GM18526 (cell line): ENCODE results near the gene ITGBL1.

ENCODE experiments used
- POLR2A ChIP-seq: IDR thresholded peaks from 3 replicates; pipeline ENCODE4 v1.6.1; 2011; ENCODE audit not compliant: insufficient read length; ENCODE audit errors: extremely low read depth

The ITGBL1 gene

DNA sequence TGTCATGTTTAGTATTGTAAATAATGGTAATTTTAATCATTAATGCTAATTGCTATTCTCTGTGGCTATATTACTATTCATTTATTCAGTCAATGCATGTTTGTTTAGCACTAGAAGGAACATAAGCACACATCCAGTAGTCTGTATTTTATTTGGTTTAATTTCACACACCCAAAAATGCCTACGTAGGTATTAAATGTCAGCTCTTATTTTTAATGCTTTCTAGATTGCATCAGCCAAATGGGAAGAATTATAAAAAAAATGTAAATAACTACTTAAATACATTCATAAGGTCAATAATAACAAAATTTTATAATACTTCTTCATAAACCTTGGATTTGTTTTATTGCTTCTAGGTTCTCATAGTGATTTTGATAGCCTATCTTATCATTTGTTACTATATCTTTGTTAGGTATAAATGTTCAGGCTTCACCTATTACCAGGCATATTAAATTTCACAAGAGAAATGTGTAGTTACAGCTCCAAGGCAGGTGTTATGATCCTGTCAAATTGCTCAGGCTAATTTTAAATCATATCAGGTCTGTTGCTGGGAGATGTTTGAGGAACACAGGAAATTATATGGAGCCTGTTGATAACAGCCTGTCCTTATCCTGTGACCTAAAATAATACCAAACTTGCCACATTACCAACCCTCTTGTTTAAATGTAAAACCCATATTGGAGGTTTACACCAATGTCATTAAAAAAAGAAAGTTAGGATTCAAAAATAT, 34.4 kb downstream of the ITGBL1 start:
- no peak for TF ChIP-seq POLR2A

DNA sequence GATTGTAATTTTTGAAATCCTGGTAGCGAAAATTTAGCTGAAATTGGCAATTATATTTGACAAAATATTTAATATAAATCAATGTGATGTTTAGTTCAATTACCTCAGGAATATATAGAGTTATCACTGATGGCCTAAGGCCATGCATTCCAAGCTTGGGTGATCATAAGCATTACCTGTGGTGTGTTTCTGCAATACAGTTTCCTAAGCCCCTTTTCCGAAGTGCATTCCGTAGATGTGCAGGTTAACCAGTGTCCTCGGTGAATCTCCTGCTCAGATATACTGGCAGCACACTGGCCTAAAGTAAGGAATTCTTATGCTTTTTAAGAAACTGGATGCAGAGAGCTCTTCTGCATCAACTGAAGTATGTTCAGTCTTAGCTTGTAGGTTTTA, 35.0 kb downstream of the ITGBL1 start:
- TF ChIP-seq POLR2A: no peak

DNA sequence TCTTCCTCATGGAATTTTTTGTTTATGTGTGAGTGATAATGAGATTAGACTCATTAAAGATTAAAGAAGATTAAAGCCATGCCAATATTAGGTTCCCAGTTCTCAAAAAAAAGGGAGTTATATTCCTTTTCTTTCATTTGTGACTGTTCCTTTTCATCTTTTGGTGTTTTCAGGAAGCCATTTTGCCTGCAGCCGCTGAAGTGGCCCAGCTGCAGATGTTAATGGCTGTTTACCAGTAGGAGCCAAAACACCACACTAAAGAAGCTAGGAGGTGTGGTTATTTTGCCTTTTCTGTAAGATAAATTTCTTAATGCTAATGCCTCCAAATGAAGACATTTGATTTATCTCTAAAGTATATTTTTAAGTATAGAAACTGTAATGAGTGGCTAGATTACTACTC, 36.3 kb downstream of the ITGBL1 start:
- no peak for TF ChIP-seq POLR2A

DNA sequence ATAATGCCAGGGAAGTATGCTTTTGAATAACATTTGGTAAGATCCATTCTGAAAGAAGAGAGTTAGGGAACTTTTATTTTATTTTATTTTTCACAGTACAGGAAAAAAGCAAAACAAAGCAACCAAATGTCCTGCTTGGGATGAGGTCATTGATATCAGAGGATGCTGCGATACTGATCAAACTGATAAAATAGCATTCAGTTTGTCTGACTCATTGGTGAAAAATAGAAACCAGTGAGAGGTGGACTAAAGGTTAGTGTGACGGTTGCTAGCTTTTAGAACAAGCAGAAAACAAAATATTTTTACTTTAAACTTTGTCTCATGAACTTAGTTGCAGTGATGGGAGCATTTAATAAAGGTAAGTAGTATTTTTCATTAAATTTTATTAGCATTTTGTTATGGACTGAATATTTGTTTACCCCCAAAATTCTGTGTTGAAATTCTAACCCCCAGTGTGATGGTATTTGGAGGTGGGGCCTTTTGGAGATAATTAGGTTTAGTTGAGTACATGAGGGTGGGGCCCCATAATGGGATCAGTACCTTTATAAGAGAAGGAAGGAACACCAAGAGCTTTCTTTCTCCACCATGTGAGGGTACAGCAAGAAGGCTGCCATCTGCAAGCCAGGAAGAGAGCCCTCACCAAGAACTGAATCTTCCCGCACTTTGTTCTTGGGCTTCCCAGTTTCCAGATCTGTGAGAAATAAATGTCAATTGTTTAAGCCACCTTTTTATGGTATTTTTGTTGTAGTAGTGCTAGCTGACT, 37.3 kb downstream of the ITGBL1 start:
- no peak for TF ChIP-seq POLR2A

DNA sequence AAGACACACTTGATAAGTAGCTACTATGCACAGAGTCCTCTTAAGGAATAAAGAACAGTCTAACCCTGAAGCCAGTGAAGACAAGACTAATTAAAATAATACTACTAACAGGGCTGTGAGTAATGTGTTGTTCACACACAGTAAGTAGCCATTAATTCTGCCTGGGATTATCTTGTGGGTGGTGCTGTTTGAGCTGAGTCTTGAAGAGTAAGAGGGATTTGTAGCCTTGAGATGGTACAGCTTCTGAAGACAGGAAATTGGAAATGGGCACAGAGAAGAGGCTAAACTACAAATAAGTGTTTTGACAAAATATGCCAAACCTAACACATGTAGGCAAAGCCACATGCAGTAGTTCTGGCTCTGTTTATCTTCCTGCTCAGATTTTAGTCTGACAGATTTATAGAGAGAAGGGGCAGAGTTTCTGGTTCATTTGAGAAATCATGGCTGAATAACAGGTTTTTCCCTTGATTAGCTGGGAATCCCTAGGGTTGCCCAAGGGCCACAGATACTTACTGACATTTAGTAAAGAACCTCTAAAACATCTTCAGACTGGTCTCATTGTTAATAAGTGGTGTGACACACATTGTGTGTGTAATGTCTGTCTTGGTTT, 38.0 kb downstream of the ITGBL1 start:
- no peak for TF ChIP-seq POLR2A

DNA sequence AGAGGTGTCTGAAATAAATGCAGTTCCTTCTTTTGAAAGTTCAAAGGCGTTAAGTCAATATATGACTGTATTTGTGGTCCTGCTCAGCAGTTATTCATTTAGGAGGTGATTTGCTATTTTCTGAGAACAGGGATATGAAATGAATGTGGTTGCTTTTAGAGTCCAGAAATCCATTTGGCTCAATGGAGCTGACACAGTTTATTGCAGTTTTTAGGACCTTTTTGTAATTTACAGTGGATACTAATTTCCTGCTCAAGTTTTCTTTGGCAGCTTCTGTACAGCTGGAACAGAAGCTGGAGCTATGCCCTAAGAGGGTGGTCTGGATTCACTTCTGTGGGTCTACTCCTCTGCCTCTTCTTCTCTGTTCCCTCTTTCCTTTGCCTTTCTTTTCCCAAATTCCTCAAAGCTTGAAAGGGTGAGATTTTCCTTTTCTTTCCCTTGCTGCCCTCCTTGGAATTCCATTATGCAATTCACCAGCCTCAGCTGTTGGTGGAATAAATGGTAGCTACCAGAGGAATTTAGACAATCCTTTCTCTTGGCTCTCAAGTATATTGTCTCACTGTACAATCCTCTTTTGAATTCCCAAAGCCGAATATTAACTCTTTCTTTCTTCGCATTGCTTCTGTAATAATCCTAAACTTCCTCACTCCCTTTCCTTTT, 39.9 kb downstream of the ITGBL1 start:
- no peak for TF ChIP-seq POLR2A

DNA sequence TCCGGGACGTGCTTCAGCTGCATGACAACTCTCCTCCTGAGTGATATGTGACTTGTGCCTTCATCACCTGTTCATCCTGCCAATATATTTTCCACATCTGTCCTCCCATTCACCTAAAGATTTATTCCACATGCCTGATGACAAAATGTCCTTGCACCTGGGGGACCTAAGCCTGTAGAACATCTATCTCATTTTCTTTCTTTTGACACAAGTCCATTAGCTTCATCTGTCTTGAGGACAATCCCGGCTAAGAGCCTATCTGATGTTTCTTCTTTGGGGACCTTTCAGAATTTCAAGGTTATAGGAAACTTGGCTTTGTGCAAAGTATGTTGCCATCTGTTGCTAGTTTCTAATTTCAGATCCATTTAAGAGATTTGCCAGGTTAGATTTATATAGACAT, 41.1 kb downstream of the ITGBL1 start:
- TF ChIP-seq POLR2A: no peak

DNA sequence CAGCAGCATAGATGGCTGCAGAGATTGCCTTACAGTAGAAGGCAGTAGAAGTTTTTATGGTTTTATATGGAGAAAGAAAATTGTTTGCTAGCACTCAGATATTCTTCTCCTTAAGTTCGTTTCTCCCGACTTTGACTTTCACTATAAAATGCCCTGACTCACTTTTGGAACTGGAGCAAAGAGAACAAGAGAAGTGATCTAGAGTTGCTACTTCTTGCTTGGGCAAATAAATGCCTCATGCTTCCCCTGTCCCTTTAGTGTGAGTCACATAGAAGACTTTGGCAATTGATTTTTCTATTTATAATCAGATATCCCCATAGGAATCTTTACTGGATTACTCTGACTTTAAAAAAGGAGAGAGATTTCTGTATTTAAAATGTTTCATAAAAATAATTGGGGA, 46.9 kb downstream of the ITGBL1 start:
- no peak for TF ChIP-seq POLR2A

DNA sequence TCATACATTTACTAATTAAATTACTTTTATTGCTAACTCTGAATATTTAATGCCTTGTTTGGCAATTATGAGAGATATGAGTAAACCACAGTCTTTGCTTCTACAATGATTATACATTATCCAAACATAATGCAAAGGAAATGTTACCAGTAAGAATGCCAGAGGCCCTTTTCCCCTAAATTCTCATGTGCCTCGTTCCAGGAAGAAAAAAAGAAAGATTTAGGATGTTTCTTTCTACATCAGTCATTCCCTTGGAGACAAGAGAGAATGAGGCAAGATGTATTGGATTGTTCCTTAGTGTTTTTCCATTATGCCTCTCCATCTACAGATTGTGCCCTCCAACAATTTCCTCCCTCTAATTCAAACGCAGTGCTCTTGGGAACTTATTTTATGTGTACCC, 50.1 kb downstream of the ITGBL1 start:
- TF ChIP-seq POLR2A: no peak

DNA sequence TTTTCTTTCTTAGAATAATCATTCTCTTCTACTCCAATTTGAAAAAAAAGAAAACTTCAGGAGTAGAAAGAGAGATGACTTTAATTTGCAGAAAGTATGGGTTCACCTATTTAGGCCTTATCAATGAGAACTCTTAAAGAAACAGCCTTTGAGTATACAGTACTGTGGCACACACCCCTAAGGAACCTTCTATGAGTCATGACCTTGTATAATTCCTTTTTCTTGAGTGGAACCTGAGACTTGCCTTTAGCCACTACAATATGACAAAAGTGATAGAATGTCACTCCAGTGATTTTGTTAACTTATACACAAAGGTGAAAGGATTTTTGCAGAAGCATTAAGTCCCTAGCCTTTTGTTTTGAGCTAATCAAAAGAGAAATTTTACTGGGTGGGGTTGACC, 58.7 kb downstream of the ITGBL1 start:
- TF ChIP-seq POLR2A: no peak

DNA sequence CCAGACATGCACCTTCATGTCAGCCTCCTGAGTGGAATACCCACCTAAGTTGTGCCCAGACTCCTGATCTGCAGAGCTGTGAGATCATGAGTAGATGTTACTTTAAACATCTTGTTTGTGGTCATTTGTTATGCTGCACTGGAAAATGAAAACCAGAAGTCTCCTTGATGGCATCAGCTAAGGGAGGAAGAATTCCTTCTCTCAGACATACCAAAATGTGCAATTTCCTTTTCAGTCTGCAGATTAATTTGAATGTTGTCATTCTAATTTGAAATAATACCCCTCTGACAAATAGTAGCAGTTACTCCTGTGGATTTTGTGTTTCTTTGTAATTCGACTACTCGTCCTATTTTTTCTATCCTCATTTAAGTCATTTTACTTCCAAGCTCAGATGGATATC, 59.3 kb downstream of the ITGBL1 start:
- no peak for TF ChIP-seq POLR2A

DNA sequence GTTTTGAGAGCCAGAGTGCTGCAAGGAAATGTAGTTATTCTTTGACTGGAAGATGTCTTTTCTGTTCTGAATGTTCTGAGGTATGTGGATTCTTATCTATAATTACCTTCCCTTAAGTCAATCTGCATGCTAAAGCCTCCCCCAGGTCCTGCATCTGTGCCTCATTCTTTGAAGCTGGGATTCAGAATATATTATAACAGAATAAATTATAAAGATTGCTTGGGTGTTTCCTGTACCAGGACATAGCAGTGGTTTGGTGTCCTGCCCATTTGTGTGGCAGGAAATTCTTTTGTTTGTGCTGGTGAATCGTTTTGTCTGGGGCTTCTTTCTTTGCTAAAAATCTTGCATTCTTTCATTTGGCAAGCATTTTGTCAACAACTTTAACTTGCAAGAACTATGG, 60.2 kb downstream of the ITGBL1 start:
- TF ChIP-seq POLR2A: no peak

DNA sequence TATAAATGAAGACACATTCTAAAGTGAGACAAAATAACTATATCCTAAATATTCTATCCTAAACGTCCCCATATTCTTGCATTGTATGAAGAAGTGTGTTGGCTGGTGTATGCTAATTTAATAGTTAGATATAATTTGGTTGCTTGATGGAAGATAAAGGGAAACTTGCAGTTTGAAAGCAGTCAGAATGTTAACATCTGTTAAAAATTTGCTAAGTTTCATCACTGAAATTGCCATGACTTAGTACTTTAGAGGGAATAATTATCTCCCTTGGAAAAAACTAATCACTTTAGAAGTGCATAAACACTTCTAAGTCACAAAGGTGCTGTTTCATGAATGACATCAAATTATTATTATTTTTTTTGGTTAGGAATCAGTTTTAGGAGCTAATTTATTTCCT, 61.6 kb downstream of the ITGBL1 start:
- TF ChIP-seq POLR2A: no peak

DNA sequence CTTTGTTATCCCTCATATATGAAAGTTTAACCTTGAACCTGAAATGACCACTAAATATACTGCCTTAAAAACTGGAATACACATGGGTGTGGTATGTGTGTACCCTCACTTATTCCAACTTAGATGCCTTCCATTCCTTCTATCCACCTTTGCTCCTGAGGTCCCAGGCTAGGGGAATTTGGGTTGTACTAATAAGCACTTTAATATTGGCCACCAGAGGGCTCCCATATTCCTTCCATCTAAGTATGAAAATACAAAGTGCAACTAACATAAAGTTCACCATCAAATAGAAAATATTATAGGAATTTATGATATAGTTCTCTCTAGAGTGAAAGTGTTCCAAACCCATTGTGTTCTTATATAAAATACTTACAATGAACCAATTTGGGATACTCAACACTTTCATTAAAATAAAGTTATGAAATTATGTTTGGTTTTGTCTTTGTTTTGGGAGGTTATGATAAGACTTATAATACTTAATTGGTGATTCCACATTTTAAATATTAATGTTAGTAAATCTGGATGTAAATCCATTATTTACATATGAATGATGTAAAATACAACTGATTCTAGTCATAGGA, 62.3 kb downstream of the ITGBL1 start:
- no peak for TF ChIP-seq POLR2A

DNA sequence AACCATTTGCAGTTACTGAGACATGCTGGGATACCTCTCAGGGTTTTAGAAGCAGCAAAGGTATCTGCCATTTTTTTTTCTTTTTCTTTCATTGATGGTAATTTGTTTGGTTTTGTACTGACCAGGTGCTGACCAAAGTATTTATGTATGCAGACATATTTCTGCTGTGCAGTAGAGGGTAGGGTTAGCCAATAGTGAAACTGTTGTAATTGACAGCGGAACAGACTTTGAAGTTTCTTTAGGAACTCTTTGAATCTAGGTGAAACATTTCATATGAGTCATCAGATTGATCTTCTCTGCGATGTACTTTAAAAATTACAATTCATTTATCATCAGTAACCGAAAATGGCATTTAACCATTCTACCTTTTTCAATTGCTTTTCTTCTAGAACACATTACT, 63.0 kb downstream of the ITGBL1 start:
- no peak for TF ChIP-seq POLR2A
